ENCODE results near the gene CSK. TPM values are rescaled to one million over a fixed set of nuclear protein-coding genes. Genes with fewer than 3 reads are reported as not detected.

CSK gene
- total RNA-seq, 1 donor from 2014 or later: 13.6 TPM

DNA sequence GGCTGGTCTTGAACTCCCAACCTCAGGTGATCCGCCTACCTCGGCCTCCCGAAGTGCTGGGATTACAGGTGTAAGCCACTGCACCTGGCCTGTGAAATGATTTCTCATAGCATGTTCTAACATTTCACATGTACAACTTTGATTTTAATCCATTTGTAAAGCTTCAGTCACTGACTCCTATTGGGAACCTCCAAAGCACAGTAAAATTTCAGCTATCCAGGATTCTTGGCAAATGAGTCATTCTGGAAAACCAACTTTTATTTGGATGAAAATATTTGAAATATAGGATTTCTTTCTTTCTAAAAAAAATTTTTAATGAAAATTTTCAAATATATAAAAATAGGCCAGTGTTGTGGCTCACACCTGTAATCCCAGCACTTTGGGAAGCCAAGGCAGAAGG is 28.1 kb downstream of the CSK start:
- H3K9me3 ChIP-seq (ENCODE audit: control insufficient read depth in 3 of 3, low read length in 3 of 3): no peaks in the 10 kb centered on the region
- peaks cover 2 to 13% (median 3%) of the 10 kb centered on the region in 3 donors for H3K4me1 ChIP-seq (ENCODE audit: control insufficient read depth in 3 of 3, insufficient read depth in 3 of 3, low read length in 3 of 3)
- H3K36me3 ChIP-seq (ENCODE audit: control insufficient read depth in 3 of 3, insufficient read depth in 3 of 3, low read length in 3 of 3): no peaks in the 10 kb centered on the region
- no peak overlapping the region for H3K9ac ChIP-seq (ENCODE audit: low read depth in 1 of 3, low read length in 3 of 3)
- no peaks in the 10 kb centered on the region for H3K27me3 ChIP-seq (ENCODE audit: control insufficient read depth in 3 of 3, insufficient read depth in 3 of 3, low read length in 3 of 3)
- no peak overlapping the region for H3K27ac ChIP-seq (ENCODE audit: low read depth, low read length)
- no peak overlapping the region for H3K4me3 ChIP-seq (ENCODE audit: low read length in 3 of 3)

DNA sequence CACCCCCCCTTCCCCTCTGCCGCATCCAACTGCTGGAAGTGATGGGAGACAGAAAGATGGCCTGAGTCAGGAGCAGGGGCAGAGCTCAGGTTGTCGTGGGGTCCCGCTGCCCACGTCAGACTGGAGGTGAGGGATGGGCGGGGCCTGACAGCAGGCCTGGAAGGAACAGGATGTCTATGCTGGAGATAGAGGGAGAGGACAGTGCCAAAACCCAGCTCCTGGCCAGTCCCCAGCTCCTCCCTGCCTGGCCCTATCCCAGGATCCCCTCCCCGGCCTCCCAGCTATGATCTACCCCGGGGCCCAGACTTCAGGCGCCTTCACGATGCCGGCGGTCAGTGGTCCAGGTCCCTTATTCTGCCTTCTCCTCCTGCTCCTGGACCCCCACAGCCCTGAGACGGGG is 30.7 kb downstream of the CSK start, which contains the start of gene LMAN1L:
Gene LMAN1L (plus strand): TSS at position 303 of the 400 bp plus-strand sequence. CDS start 20 bp downstream, at position 323.
- Histone ChIP-seq H3K27me3 (ENCODE audit: control insufficient read depth in 3 of 3, insufficient read depth in 3 of 3, low read length in 3 of 3) (no peaks in the 10 kb centered on the region), H3K9ac (ENCODE audit: low read depth in 1 of 3, low read length in 3 of 3) (no peak within 1 kb of the TSS), H3K36me3 (ENCODE audit: control insufficient read depth in 3 of 3, insufficient read depth in 3 of 3, low read length in 3 of 3) (no peaks in the 10 kb centered on the region), H3K9me3 (ENCODE audit: control insufficient read depth in 3 of 3, low read length in 3 of 3) (no peaks in the 10 kb centered on the region), H3K4me3 (ENCODE audit: low read length in 3 of 3) (no peak within 1 kb of the TSS), H3K4me1 (ENCODE audit: control insufficient read depth in 3 of 3, insufficient read depth in 3 of 3, low read length in 3 of 3) (peaks cover 10 to 28% (median 20%) of the 10 kb centered on the region in 3 donors), H3K27ac (ENCODE audit: low read depth, low read length) (no peak within 1 kb of the TSS)

DNA sequence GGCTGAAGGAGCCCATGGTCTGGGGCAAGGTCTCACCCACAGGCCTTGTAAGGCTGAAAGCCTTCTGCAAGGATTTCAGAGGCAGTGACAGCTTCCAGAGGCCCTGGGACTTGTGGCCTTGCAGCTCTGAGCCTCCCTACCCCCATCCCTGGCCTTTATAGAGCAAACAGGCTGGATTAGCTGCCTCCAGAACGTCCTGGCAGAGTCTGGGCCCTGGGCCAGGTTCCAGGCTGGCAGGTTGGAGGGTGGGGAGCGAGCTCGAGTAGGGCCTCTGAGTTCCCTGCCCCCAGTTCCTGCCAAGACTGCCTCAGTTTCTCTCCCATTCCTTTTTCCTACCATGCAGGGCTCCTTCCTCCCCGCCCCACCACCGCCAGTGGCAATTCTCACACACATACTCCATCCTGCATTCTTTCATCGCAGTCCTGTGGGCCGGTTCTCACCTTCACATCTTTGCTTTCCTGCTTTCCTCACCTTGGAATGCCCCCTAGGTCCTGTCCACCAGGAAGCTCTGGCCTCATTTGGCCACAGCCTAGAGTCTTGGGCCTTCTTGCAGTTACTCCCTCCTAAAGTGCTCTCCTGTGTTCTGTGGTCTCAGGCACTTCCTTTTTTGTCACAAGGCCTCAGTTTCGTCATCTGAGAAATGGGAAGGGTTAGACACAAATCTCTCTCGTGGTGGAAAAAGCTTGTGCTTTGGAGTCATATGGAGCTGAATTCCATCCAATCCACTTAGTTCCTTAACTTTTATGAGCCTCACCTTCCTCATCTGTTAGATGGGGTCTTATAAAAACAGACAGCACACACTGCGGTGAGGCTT is 33.4 kb downstream of the CSK start:
- Histone ChIP-seq H3K9me3 (ENCODE audit: control insufficient read depth in 3 of 3, low read length in 3 of 3) (no peaks in the 10 kb centered on the region), H3K4me1 (ENCODE audit: control insufficient read depth in 3 of 3, insufficient read depth in 3 of 3, low read length in 3 of 3) (peaks cover 10 to 28% (median 20%) of the 10 kb centered on the region in 3 donors), H3K27ac (ENCODE audit: low read depth, low read length) (no peak overlapping the region), H3K27me3 (ENCODE audit: control insufficient read depth in 3 of 3, insufficient read depth in 3 of 3, low read length in 3 of 3) (peaks cover 0 to 4% (median 0%) of the 10 kb centered on the region in 3 donors), H3K9ac (ENCODE audit: low read depth in 1 of 3, low read length in 3 of 3) (peak overlapping the region in 2 of 3 donors; percentile 5 to 45), H3K4me3 (ENCODE audit: low read length in 3 of 3) (no peak overlapping the region), H3K36me3 (ENCODE audit: control insufficient read depth in 3 of 3, insufficient read depth in 3 of 3, low read length in 3 of 3) (no peaks in the 10 kb centered on the region)

DNA sequence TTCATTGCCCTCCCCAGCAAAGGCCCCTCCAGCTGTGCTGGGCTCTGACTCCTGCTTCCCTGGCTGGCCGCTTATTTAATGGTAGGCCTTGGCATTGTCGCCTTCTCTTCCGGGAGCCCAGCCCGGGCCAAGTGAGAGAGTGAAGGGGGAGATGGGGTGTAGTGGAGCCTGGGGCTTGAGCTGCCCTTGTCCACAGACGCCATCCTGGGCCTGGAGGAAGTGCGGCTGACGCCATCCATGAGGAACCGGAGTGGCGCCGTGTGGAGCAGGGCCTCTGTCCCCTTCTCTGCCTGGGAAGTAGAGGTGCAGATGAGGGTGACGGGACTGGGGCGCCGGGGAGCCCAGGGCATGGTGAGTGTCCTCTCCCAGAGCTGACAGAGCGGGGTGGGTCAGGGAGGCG is 34.1 kb downstream of the CSK start:
- no peak overlapping the region for H3K4me3 ChIP-seq (ENCODE audit: low read length in 3 of 3)
- H3K36me3 ChIP-seq (ENCODE audit: control insufficient read depth in 3 of 3, insufficient read depth in 3 of 3, low read length in 3 of 3): no peaks in the 10 kb centered on the region
- no peak overlapping the region for H3K9ac ChIP-seq (ENCODE audit: low read depth in 1 of 3, low read length in 3 of 3)
- H3K9me3 ChIP-seq (ENCODE audit: control insufficient read depth in 3 of 3, low read length in 3 of 3): no peaks in the 10 kb centered on the region
- H3K27ac ChIP-seq (ENCODE audit: low read depth, low read length): no peak overlapping the region
- peaks cover 0 to 4% (median 0%) of the 10 kb centered on the region in 3 donors for H3K27me3 ChIP-seq (ENCODE audit: control insufficient read depth in 3 of 3, insufficient read depth in 3 of 3, low read length in 3 of 3)
- peaks cover 10 to 28% (median 20%) of the 10 kb centered on the region in 3 donors for H3K4me1 ChIP-seq (ENCODE audit: control insufficient read depth in 3 of 3, insufficient read depth in 3 of 3, low read length in 3 of 3)

DNA sequence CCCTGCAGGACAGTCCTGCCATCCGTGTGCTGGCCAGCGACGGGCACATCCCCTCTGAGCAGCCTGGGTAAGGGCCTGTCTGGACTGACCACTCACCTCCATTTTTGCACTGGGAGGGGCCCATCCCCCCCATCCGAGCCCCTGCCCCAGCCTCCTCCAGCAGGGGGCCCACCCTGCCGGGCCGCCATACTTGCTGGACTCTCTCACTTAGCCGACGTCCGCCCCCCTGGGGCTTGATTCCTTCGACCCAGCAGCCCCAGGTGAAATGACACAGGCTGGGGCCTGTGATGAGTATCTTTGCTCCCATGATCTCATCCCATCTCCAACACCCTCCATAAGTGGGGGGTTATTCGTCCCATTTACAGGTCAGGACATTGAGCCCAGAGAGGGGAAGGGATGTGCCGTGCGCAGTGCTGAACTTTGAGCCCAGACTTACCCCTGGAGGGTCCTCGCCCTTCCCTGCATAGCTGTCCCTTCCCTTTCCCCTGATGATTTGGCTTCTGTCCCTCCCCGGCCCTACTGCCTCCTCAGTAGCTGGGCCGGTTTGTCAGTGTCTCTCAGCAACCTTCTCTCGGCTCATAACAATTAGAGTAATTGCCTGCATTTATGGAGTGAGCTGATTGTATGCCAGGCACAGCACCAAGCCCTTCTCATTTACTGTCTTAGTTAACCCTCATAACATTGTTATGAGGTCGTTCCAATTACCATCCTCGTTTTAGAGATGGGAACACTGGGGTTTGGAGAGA is 34.9 kb downstream of the CSK start:
- Histone ChIP-seq H3K27ac (ENCODE audit: low read depth, low read length) (peak overlapping the region; percentile 77), H3K27me3 (ENCODE audit: control insufficient read depth in 3 of 3, insufficient read depth in 3 of 3, low read length in 3 of 3) (peaks cover 0 to 4% (median 0%) of the 10 kb centered on the region in 3 donors), H3K36me3 (ENCODE audit: control insufficient read depth in 3 of 3, insufficient read depth in 3 of 3, low read length in 3 of 3) (no peaks in the 10 kb centered on the region), H3K9ac (ENCODE audit: low read depth in 1 of 3, low read length in 3 of 3) (peak overlapping the region in 2 of 3 donors; percentile 7 to 57), H3K4me3 (ENCODE audit: low read length in 3 of 3) (no peak overlapping the region), H3K9me3 (ENCODE audit: control insufficient read depth in 3 of 3, low read length in 3 of 3) (no peaks in the 10 kb centered on the region), H3K4me1 (ENCODE audit: control insufficient read depth in 3 of 3, insufficient read depth in 3 of 3, low read length in 3 of 3) (peaks cover 10 to 28% (median 20%) of the 10 kb centered on the region in 3 donors)

DNA sequence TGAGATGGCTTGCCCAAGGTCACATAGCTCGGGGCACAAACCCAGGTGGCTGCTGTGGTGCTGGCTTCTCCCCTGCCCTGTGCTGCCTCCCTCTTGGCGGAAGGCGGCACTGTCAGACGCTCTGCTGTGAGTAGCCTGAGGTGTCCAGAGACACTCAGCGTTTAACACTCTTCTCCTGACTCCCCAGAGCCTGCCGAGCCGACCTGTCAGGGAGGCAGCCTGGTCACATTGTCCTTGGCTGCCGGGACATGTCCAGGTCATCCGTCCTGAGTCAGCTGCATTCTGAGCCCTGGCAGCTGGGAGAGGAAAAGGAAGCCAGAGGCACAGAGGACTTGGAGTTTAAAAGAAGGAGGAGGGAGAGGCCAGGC is 35.5 kb downstream of the CSK start:
- Histone ChIP-seq H3K27me3 (ENCODE audit: control insufficient read depth in 3 of 3, insufficient read depth in 3 of 3, low read length in 3 of 3) (peaks cover 0 to 4% (median 0%) of the 10 kb centered on the region in 3 donors), H3K9ac (ENCODE audit: low read depth in 1 of 3, low read length in 3 of 3) (peak overlapping the region in 2 of 3 donors; percentile 7 to 57), H3K27ac (ENCODE audit: low read depth, low read length) (peak overlapping the region; percentile 77), H3K4me3 (ENCODE audit: low read length in 3 of 3) (no peak overlapping the region), H3K9me3 (ENCODE audit: control insufficient read depth in 3 of 3, low read length in 3 of 3) (no peaks in the 10 kb centered on the region), H3K36me3 (ENCODE audit: control insufficient read depth in 3 of 3, insufficient read depth in 3 of 3, low read length in 3 of 3) (no peaks in the 10 kb centered on the region), H3K4me1 (ENCODE audit: control insufficient read depth in 3 of 3, insufficient read depth in 3 of 3, low read length in 3 of 3) (peaks cover 10 to 28% (median 20%) of the 10 kb centered on the region in 3 donors)

DNA sequence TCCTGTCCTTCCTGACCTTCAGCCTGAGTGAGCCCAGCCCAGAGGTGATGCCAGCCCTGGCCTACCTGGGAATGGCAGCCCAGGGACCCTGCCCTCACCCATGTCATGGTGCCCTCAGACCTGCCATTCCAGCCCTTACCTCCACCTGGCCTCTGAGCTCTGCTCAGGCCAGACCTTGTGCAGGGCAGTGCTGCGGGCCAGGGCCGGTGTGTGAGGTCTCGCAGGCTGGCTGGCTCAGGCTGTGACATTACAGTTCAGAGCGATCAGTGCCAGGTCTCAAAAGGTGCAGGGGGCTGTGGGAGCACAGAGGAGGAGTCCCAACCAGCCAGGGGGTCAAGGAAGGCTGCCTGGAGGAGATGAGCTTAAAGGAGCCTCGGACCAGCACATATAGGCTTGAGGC is 38.2 kb downstream of the CSK start:
- no peaks in the 10 kb centered on the region for H3K9me3 ChIP-seq (ENCODE audit: control insufficient read depth in 3 of 3, low read length in 3 of 3)

DNA sequence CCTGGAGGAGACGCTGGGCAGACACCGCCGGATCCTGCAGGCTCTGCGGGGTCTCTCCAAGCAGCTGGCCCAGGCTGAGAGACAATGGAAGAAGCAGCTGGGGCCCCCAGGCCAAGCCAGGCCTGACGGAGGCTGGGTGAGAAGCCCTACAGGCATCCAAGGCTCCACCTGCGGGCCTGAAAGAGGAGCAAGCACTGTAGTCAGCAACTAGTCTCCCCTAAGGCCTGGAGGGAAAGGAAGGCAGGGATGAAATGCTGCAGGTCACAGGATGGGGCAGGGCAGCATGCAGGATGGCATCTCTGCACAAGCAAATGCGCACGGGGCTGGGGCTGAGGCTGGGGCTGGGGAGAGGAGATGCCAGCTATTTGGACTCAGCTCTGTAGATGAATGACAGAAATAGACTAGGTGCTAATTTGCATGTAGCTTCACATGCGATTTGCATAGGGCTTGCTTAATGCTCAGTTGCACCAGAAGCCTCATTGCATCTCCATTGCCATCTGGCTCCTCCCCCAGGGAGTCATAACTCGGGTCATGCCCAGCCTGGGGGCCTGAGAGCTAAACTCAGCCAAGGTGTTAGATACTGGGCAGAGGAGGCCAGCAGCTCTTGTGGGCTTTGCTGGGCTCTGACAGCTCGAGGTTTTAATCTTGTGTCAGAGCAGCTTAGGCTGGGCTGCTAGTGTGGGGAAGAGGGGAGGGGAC is 39.4 kb downstream of the CSK start:
- Histone ChIP-seq H3K27me3 (ENCODE audit: control insufficient read depth in 3 of 3, insufficient read depth in 3 of 3, low read length in 3 of 3) (peaks cover 4 to 12% (median 8%) of the 10 kb centered on the region in 3 donors), H3K36me3 (ENCODE audit: control insufficient read depth in 3 of 3, insufficient read depth in 3 of 3, low read length in 3 of 3) (no peaks in the 10 kb centered on the region), H3K4me1 (ENCODE audit: control insufficient read depth in 3 of 3, insufficient read depth in 3 of 3, low read length in 3 of 3) (peaks cover 6 to 20% (median 9%) of the 10 kb centered on the region in 3 donors), H3K27ac (ENCODE audit: low read depth, low read length) (no peak overlapping the region), H3K9me3 (ENCODE audit: control insufficient read depth in 3 of 3, low read length in 3 of 3) (no peaks in the 10 kb centered on the region), H3K4me3 (ENCODE audit: low read length in 3 of 3) (no peak overlapping the region), H3K9ac (ENCODE audit: low read depth in 1 of 3, low read length in 3 of 3) (no peak overlapping the region)

More for the DNA sequence above, 38.2 kb downstream of the CSK start:
- Histone ChIP-seq H3K4me3 (ENCODE audit: low read length in 3 of 3) (no peak overlapping the region), H3K27ac (ENCODE audit: low read depth, low read length) (no peak overlapping the region), H3K4me1 (ENCODE audit: control insufficient read depth in 3 of 3, insufficient read depth in 3 of 3, low read length in 3 of 3) (peaks cover 7 to 23% (median 17%) of the 10 kb centered on the region in 3 donors), H3K27me3 (ENCODE audit: control insufficient read depth in 3 of 3, insufficient read depth in 3 of 3, low read length in 3 of 3) (peaks cover 4 to 6% (median 4%) of the 10 kb centered on the region in 3 donors), H3K9ac (ENCODE audit: low read depth in 1 of 3, low read length in 3 of 3) (no peak overlapping the region), H3K36me3 (ENCODE audit: control insufficient read depth in 3 of 3, insufficient read depth in 3 of 3, low read length in 3 of 3) (no peaks in the 10 kb centered on the region)

DNA sequence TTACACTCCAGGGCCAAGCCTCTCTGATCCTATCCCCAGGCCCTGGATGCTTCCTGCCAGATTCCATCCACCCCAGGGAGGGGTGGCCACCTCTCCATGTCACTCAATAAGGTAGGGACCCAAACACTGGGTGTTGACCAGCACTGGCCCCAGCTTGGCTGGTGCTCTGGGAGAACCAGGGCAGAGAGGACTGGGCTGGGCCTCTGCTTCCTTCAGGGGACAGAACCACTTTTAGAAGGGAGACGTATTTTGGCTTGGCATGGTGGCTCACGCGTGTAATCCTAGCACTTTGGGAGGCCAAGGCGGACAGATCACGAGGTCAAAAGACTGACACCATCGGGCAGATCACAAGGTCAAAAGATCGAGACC is 39.9 kb downstream of the CSK start:
- Histone ChIP-seq H3K9me3 (ENCODE audit: control insufficient read depth in 3 of 3, low read length in 3 of 3) (no peaks in the 10 kb centered on the region), H3K27me3 (ENCODE audit: control insufficient read depth in 3 of 3, insufficient read depth in 3 of 3, low read length in 3 of 3) (peaks cover 7 to 12% (median 11%) of the 10 kb centered on the region in 3 donors), H3K27ac (ENCODE audit: low read depth, low read length) (no peak overlapping the region)

More for the DNA sequence above, 39.9 kb downstream of the CSK start:
- Histone ChIP-seq H3K4me3 (ENCODE audit: low read length in 3 of 3) (no peak overlapping the region), H3K36me3 (ENCODE audit: control insufficient read depth in 3 of 3, insufficient read depth in 3 of 3, low read length in 3 of 3) (no peaks in the 10 kb centered on the region), H3K9ac (ENCODE audit: low read depth in 1 of 3, low read length in 3 of 3) (no peak overlapping the region), H3K4me1 (ENCODE audit: control insufficient read depth in 3 of 3, insufficient read depth in 3 of 3, low read length in 3 of 3) (peaks cover 6 to 17% (median 8%) of the 10 kb centered on the region in 3 donors)
